Progenitor cell of endocrine pancreas (in vitro differentiated cells): ENCODE results near the gene ATOSA. TPM values are rescaled to one million over a fixed set of nuclear protein-coding genes. Genes with fewer than 3 reads are reported as not detected.

Source experiments
- DNase-seq: peaks from one replicate; pipeline ENCODE4 v3.0.0; 2021; ENCODE audit warnings: low spot score; ENCODE audit not compliant: unreplicated experiment
- H3K27ac Mint-ChIP-seq: 2 replicates; pipeline ENCODE4 v1.8.0; 2021; ENCODE audit warnings: mild to moderate bottlenecking, moderate library complexity, mixed read lengths
- H3K27me3 Mint-ChIP-seq: 2 replicates; pipeline ENCODE4 v1.8.0; 2021; ENCODE audit warnings: mixed read lengths
- H3K36me3 Mint-ChIP-seq: 2 replicates; pipeline ENCODE4 v1.8.0; 2022; ENCODE audit warnings: mixed read lengths; ENCODE audit not compliant: insufficient read depth
- H3K4me1 Mint-ChIP-seq: 2 replicates; pipeline ENCODE4 v1.8.0; 2021; ENCODE audit warnings: low read depth, mixed read lengths
- H3K4me3 Mint-ChIP-seq: 2 replicates; pipeline ENCODE4 v1.8.0; 2021; ENCODE audit warnings: low read depth, mild to moderate bottlenecking, moderate library complexity, mixed read lengths
- H3K9me3 Mint-ChIP-seq: 2 replicates; pipeline ENCODE4 v1.8.0; 2021; ENCODE audit warnings: low read depth, mixed read lengths
- total RNA-seq: library from RNA; stranded (reverse); gene quantifications from 2 replicates; pipeline ENCODE4 v1.2.1, GENCODE V29; 2021
- TF ChIP-seq, protein P1 (sequence below): fragments of 200-600 bp; sonication (generic); IDR thresholded peaks from one replicate; pipeline ENCODE4 v1.5.0; 2021; ENCODE audit warnings: antibody characterized with exemption, mild to moderate bottlenecking; ENCODE audit not compliant: unreplicated experiment

The ATOSA gene
- total RNA-seq, 1 donor from 2014 or later, result 56.9 TPM

DNA sequence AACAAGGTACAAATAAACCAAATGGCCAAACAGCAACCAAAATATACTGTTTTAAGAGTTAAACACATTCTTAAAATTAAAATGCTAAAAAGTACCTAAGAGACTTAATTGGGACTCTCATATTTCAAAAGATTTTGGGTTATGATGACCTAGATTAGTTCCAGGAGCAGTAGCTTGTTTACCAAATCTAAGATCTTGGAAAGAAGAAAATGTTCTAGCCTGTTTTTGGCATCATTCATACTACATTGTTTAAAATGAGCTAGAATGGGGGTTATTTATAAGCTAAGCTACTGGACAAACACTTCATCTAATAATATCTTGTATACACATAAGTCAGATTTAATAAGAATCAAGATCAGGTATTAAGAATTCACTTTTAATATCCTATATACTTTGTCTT, 22.8 kb downstream of the ATOSA start:
- Mint-ChIP-seq H3K9me3 (no peaks in the 10 kb centered on the region), H3K4me3 (no peak overlapping the region), H3K27me3 (no peaks in the 10 kb centered on the region), H3K36me3 (peaks cover 8% of the 10 kb centered on the region), H3K27ac (no peak overlapping the region), H3K4me1 (peaks cover 7% of the 10 kb centered on the region)
- TF ChIP-seq, protein P1, sequence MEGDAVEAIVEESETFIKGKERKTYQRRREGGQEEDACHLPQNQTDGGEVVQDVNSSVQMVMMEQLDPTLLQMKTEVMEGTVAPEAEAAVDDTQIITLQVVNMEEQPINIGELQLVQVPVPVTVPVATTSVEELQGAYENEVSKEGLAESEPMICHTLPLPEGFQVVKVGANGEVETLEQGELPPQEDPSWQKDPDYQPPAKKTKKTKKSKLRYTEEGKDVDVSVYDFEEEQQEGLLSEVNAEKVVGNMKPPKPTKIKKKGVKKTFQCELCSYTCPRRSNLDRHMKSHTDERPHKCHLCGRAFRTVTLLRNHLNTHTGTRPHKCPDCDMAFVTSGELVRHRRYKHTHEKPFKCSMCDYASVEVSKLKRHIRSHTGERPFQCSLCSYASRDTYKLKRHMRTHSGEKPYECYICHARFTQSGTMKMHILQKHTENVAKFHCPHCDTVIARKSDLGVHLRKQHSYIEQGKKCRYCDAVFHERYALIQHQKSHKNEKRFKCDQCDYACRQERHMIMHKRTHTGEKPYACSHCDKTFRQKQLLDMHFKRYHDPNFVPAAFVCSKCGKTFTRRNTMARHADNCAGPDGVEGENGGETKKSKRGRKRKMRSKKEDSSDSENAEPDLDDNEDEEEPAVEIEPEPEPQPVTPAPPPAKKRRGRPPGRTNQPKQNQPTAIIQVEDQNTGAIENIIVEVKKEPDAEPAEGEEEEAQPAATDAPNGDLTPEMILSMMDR, result no peak
- DNase-seq, result no peak

DNA sequence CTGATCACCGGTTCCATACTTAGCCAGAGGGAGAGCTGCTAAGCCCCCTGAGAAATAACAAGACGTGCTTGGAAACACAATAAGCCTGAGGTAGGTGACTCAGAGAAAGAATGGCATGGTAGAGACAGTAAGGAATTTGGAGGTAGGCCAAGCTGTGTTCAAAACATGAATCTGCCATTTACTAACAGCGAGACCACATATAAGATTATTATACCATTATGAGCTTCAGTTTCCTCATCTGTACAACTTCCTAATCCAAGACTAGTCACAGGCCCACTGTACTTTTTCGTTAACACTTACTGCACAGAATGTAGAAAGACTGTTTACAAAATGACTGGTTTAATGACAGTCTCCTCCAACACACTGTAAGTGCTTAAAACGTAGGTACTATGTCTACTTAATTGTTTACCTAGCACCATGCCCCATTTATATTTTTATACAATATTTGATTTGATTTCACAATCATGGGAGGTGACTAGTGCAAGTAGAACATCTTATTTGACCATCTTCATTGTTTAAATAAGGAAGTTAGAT, 25.7 kb downstream of the ATOSA start:
- Mint-ChIP-seq H3K36me3 (peaks cover 7% of the 10 kb centered on the region), H3K4me1 (peaks cover 8% of the 10 kb centered on the region), H3K9me3 (no peaks in the 10 kb centered on the region), H3K27ac (peak overlapping the region; percentile 79), H3K4me3 (no peak overlapping the region), H3K27me3 (no peaks in the 10 kb centered on the region)
- no peak for DNase-seq
- TF ChIP-seq, protein P1, result no peak

DNA sequence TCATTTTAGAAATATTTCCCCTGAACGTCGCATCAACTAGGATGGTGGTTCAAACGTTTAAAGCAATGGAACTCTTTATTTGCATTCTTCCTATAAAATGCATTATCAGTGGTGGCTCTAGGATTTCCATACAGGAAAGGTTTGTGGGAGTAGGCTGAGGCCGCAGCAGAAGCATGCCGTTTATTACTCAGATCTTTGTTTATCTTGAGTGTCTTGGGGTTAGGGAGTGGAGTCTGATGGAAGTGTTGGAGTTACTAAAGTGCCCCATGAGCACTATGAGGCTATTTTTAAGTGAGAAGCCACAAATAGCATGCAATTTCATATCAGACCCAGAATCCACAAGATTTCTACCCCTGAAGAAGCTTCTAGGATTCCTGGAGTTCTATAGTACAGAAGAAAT, 26.2 kb downstream of the ATOSA start:
- H3K4me1 Mint-ChIP-seq, result peaks cover 8% of the 10 kb centered on the region
- H3K27me3 Mint-ChIP-seq, result no peaks in the 10 kb centered on the region
- H3K27ac Mint-ChIP-seq, result peak overlapping the region; percentile 79
- TF ChIP-seq, protein P1, result no peak
- H3K4me3 Mint-ChIP-seq, result no peak overlapping the region
- H3K36me3 Mint-ChIP-seq, result peaks cover 3% of the 10 kb centered on the region
- H3K9me3 Mint-ChIP-seq, result no peaks in the 10 kb centered on the region
- DNase-seq, result no peak

DNA sequence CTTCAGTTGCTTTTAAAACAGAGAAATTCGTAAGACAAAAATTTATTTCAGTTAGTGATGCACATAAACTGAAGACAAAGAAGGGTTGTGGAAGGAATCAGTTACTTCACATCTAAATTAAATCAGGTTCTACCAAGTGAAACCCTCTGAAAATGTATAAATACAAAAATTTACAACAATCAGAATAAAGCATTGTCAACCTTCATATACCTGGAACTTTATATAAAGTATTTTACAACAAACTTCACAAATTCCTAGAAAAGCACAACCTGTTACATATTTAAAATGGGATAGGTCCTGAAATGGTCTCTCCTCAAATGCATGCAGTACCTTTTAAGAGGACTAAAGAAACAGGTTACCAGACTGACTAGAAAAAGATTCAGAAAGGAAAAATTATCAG, 26.9 kb downstream of the ATOSA start:
- Mint-ChIP-seq H3K9me3 (no peaks in the 10 kb centered on the region), H3K4me1 (peaks cover 8% of the 10 kb centered on the region), H3K36me3 (peaks cover 5% of the 10 kb centered on the region), H3K27me3 (no peaks in the 10 kb centered on the region), H3K4me3 (peak overlapping the region; percentile 59), H3K27ac (peak overlapping the region; percentile 93)
- TF ChIP-seq, protein P1, result no peak
- no peak for DNase-seq

DNA sequence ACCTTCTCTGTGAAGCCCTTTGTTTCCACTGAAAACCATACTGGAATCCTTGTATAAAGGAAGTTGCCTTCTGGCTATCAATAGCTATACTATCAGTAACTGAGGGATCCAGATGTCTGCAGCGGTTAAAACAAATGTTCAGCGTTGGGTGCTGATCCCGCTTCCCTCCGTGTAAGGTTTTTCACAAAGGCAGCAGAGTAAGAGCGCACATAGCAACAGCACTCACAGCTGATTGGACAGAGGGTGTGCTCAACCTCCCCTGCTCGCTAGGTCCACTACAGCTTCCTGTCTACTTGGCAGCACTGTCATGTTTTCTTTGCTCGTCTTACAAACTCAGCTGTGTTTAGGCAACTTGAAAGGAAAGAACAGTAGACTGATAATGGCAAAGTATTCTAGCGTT, 27.3 kb downstream of the ATOSA start:
- peak; percentile 11 for DNase-seq
- TF ChIP-seq, protein P1, result no peak
- Mint-ChIP-seq H3K4me3 (peak overlapping the region; percentile 59), H3K36me3 (peaks cover 5% of the 10 kb centered on the region), H3K27ac (peak overlapping the region; percentile 93), H3K27me3 (no peaks in the 10 kb centered on the region), H3K9me3 (no peaks in the 10 kb centered on the region), H3K4me1 (peaks cover 8% of the 10 kb centered on the region)
